ENCODE results near the gene ZEB2.

Gene ZEB2

GRCh38 chr2:144493027-144493809 is 26.7 kb downstream of the ZEB2 start:
- peak; percentile 79 for DNase-seq

- no peak for DNase-seq
Observed at GRCh38 chr2:144490857-144491256, 29.1 kb downstream of the ZEB2 start.

- DNase-seq: no peak
Observed at GRCh38 chr2:144490017-144490416, 29.9 kb downstream of the ZEB2 start.

DNA sequence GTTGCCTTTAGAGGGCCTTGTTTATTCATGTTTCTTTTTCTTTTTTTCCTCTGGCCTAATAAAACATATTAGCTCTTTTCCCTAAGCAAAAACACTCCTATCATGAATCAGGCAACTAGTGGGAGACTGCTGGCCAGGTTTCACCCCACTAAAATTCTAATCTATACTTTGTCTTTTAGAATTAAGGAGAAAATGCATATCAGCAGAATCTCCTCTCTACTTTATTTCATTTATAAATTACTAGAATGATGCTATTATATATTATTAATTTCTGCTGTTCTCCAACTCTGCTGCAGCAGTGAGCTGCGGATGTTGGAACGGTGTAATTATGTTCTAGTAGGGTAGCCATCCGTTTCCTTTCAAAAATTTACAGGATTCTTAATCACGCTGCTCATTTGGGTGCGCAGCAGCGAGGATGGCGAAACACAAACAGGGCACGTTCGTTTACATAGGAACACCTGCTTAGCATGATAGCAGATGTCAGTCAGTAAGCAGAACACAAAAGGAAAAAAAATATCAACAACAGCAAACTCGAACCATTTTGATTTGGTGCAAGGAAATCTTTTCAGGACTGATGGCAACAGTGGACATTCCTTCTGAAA is 30.5 kb downstream of the ZEB2 start:
- DNase-seq: no peak

DNA sequence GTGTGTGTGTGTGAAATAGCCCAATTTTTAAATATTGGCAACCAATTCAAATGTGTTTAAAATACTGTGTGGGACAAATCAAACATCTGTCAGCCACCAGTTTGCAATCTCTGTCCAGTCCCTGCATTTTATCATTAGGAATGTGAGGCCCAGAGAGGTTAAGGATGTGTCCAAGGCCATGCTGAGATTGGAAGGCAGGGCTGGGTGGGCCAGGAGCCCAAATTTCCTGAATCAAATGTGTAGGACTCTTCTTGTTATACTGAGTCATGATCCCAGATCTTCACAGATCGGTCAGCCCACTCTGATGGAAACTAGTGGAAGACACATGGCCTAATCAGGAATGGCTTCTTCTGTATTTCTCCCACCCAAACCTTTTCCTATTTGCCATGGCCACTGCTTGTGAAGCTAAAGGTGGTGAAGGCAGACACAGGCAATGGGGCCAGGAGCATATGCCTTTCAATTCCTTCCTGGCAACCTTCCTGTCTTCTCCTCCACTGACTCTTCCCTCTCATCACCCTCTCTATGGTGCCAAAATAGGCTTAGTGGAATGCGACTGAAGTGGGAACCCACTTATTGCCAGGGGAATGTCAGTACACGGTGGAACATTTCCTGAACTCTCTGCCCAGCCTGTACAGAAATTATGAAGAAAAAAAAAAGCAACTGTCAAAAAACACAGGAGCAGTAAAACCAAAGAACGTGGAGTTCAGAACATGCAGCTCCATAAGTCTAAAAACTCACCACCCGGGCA is 35.5 kb downstream of the ZEB2 start:
- DNase-seq: no peak

DNA sequence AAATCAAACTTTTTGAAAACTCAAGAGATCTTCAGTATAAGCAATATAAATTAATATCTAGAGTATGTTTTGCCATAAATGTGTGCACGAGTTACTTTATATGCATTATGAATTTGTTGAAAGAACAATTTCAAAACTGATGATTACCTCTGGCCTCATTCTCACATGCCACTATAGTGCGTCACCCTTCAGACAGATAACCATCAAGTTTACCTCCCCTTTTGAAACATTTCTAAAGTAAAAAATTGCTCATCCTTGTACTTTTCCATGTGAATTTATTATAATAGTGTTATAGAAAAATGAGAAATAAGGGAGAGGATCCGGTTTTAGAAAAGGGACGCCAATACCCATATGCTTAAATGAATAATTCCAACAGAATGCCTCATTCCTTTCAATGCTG is 38.3 kb downstream of the ZEB2 start:
- no peak for DNase-seq

DNA sequence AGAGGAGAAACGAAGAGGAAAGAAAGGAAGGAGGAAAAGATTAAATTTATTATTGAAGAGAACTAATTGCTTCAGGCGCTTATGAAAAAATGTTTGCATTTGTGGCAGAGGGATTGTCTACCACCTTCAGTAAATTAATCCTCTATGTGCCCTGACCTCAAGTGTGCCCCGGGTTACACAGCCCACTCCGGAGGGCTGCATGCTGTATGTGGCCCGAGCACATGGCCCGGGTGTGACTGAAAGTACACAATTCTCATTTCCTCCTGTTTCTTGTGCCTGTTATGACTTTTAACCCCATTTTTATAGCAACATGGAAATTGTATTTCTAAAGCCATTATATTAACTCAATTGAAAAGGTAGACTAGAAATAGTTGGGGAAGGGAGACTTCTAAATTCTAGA is 38.8 kb downstream of the ZEB2 start:
- DNase-seq: no peak

DNA sequence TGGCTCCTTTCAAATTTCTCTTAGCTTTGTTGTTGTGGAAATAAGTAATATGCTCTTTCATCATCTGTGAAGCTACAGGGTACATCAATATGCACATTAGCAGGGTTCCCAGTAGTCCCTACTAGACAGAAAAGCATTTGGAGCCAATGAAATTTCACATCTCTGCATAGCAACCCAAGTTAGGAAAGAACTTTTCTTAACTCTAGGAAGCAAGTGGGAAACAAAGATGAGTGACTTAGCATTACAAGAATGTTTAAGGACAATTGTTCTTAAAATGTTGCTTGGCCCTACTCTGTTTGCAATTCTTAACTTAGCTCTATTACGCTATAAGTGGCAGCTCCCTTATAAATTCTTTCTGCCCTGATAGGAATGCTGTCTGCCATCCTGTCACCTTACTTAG is 39.6 kb downstream of the ZEB2 start:
- no peak for DNase-seq

- no peak for DNase-seq
Observed at GRCh38 chr2:144479659-144480058, 40.3 kb downstream of the ZEB2 start.

DNA sequence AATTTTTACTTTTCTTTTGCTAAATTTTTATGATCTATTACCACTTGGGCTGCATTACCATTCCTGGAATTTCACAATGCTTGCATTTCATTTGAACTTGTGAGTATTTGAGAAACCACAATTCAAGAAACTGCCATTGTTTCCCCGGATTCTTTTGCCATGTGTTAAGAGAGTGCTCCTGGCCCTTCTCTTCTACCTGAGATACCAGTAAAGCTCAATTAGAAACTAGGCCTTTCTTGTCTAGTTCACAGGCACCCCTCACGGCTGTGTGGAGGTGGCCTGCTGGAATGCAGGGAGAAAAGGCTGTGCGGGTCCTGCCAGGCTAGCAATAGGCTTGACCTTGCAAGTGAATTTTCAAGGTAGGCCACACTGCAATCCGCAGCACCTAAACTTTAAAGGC is 40.8 kb downstream of the ZEB2 start:
- no peak for DNase-seq

DNA sequence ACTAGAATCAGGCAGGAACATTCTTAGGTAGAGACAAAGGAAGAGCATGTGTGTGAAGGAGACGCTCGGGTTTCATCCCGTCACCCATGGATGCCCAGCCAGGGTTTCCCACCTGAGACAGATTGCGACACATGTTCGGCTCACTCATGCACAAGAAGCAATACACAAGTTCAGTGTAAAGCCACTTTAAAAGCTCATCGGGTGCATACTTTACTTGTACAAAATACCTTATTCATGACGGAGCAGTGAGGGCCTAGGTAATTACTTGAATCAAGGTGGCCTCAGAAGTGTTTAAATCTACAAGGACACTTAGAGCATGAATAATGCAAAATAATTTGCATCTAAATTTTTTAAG is 42.0 kb downstream of the ZEB2 start:
- DNase-seq: no peak

GRCh38 chr2:144477281-144477956 is 42.5 kb downstream of the ZEB2 start:
- DNase-seq: no peak

- no peak for DNase-seq
Observed at GRCh38 chr2:144476682-144477081, 43.2 kb downstream of the ZEB2 start.

DNA sequence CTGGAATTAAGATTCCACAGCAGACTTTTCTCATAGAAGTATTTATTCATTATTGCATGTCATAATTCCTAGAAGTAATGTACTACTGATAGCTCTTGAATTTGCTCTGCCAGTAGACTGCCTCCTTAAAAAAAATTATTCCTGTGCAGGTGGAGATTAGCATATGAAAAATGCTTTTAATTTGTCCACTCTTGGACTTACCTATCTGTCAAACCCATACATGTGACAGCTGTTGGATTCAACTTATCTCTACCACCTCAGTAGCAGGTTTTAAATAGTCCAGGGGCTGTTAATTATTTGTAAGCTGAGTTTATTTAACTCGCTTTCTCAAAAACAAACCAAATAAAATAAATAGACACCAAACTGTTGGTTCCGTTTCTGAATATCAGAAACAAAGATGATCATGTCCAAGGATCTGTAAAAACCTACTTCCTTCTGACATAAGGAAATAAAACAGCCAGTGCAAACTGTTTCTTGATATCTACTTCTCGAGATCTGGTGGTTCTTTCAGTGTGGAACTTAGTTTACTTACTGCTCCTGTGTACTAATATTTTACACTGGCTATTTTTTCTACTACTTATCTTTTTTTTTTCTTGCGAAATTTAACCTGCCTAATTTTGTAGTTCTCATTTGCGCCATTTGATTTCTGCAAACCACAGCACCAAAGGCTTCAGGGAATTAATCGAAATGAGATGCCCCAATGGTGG is 44.2 kb downstream of the ZEB2 start:
- no peak for DNase-seq

DNA sequence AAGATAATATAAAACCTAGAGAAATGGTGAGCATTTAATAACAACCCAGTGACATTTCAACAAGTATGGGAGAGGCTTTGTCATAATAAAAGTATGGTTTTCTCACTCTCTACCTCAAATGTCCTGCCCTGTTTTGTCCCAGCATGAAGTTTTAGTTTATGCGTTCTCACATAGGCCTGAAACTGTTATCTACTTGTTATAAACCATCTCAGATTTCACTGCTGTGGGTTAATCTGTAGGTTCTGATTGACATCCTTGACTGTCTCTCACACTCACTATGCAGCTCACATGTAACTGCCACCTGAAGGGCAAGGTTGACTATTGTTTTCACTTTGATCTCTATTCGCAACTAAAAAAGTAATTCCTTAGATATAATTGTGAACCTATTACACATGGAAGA is 44.9 kb downstream of the ZEB2 start:
- DNase-seq: no peak

DNA sequence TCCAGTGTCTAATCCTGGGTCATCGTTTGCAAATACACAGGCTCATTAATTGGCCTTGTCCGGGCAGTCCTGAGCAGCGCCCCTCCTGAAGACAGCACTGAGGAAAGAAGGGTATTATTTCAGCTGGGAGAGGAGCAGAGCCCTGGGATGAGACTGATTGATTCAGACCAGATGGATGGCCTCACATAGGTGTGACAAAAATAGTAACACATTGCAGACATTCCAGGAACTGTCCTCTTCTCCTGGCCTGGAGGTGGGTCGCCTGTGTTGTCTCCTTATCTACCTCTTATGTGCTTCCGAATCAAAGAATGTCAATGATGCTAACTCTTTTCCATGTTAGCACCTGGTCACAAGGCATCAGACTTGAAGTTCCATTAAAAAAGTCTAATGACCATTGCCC is 45.9 kb downstream of the ZEB2 start:
- DNase-seq: no peak

- DNase-seq: no peak
Observed at GRCh38 chr2:144472911-144473310, 47.0 kb downstream of the ZEB2 start.

GRCh38 chr2:144472046-144472412 is 47.9 kb downstream of the ZEB2 start:
- DNase-seq: no peak

- no peak for DNase-seq
Observed at GRCh38 chr2:144471305-144472045, 48.4 kb downstream of the ZEB2 start.

DNA sequence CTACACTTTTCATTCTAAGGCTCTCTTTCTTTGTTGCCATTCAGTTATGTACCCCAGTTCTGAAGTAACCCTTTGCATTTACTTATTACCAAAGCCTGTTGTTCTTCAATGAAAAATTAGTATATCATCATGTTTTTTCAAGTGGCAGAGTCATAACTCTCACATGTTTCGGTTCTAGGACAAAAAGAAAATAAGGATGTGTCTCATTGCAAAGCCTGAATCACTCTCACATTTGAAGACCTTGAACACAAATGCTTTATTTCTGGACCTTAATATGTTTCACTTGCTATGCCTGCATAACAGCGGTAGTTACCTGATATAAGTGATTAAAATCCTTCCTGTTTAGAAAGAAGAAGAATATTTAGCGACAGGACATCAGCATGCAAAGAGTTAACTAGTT is 49.1 kb downstream of the ZEB2 start:
- DNase-seq: no peak

DNA sequence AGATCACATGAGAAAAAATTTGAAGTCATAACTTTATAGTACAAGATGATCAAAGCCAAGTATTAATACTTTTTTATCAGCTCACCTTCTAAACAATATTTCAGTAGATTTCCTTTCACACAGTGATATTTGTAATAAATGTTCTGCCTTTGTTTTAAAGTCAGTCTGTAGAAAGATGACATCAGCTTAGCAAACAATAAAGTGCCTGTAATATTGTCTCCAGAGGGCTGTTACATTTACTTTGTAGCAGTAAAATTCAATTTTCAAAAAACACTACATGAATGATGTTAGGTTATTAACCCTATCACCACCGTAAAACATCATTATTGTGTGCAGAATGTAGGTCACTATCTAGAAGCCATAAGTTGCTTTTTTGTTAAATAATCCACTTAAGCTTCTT is 49.6 kb downstream of the ZEB2 start:
- DNase-seq: no peak

- DNase-seq: no peak
Observed at GRCh38 chr2:144469798-144470197, 50.1 kb downstream of the ZEB2 start.

Data from AML-193 (cell line).